Measurements from ENCODE around the gene WDR59.
"Not testable (repeated sequence)": the region's sequence is repeated elsewhere in the genome, so short reads cannot be mapped to it uniquely, and the experiment has no call there.

The WDR59 gene, protein sequence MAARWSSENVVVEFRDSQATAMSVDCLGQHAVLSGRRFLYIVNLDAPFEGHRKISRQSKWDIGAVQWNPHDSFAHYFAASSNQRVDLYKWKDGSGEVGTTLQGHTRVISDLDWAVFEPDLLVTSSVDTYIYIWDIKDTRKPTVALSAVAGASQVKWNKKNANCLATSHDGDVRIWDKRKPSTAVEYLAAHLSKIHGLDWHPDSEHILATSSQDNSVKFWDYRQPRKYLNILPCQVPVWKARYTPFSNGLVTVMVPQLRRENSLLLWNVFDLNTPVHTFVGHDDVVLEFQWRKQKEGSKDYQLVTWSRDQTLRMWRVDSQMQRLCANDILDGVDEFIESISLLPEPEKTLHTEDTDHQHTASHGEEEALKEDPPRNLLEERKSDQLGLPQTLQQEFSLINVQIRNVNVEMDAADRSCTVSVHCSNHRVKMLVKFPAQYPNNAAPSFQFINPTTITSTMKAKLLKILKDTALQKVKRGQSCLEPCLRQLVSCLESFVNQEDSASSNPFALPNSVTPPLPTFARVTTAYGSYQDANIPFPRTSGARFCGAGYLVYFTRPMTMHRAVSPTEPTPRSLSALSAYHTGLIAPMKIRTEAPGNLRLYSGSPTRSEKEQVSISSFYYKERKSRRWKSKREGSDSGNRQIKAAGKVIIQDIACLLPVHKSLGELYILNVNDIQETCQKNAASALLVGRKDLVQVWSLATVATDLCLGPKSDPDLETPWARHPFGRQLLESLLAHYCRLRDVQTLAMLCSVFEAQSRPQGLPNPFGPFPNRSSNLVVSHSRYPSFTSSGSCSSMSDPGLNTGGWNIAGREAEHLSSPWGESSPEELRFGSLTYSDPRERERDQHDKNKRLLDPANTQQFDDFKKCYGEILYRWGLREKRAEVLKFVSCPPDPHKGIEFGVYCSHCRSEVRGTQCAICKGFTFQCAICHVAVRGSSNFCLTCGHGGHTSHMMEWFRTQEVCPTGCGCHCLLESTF

DNA sequence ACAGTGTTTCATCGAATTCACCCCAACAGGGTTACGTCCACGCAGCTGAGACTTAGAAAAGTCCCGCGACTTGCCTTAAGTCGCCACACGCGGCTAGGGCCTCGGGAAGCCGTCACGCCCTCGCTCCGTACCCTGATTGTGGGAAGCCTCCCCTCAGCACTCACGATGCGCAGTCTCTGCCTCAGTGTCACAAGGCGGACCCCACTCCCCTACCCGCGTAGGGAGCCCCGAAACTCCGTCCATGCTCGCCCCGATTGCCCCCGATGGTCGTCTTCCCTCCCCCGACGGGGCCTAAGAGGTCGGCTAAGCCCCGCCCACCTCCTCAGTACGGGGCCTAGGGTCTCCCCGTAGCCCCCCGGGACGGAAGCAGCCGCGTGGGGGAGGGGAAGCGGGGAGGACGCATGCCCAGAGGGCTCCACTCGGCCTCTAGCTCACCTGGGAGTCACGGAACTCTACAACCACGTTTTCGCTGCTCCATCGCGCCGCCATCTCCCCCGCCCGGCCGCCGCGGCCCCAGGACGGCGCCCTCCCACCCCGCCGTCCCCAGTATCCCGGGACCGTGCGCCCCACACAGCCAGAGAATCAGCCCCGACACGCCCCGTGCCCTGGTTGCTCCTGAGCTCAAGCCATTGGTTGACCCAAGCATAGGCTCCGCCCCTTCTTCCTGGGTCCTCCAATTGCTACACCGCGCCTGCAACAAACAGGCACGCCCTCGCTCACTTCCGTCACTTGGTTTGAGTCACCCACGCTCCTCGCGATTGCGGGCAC, at the start of gene WDR59:
WDR59 (minus strand) TSS at position 595 of the 768 bp plus-strand sequence; CDS start at position 489, 106 bp downstream.
- DNase-seq (ENCODE audit: low spot score) = peak; percentile 100

DNA sequence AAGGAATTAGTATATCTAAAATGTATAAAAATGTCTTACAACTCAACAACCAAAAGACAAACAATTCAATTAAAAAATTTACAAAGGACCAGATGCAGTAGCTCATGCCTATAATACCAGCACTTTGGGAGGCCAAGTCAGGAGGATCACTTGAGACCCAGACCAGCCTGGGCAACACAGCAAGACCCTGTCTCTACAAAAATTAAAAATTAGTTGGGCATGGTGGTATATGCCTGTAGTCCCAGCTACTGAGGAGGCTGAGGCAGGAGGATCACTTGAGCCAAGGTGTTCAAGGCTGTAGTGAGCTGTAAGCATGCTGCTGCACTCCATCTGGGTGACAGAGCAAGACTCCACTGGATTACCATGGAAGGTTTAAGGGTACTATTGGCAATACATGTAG, 47.7 kb upstream of the WDR59 start:
- DNase-seq (ENCODE audit: low spot score) = no peak

DNA sequence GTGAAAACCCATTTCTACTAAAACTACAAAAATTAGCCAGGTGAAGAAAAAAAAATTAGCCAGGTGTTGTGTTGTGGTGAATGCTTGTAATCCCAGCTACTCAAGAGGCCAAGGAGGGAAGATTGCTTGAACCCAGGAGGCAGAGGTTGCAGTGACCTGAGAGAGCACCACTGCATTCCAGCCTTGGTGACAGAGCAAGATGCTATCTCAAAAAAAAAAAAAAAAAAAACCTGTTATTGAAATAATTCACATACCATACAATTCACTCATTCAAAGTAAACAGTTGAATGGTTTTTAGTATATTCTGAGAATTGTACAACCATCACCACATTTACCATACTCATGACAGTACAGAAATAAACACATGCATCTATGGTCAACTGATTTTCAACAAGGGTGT, 44.9 kb upstream of the WDR59 start:
- no peak for DNase-seq (ENCODE audit: low spot score)

DNA sequence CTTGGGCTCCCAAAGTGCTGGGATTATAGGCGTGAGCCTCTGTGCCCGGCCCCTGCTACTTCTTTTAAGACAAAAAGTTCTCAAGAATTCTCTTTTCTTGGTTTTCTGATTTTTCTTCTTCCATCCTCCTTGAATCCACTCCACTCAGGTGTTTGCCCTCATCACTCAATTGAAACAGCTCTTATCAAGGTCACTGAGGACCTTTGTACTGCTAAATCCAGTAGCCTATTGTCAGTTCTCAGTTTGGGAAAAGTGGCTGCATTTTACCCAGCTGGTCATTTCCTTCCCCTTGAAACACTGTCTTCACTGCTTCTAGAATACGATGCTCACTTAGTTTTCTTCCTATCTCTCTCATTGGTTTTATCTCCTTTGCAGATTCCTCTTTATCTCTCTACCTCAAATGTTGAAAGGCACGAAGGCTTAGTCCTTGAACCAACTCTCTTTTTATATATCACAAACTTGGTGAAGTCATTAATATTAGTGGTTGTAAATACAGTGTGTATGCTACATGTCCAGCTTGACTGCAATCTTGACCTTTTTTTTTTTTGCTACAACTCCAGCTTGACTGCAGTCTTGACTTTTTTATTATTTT, 43.7 kb upstream of the WDR59 start:
- DNase-seq (ENCODE audit: low spot score) = no peak

DNA sequence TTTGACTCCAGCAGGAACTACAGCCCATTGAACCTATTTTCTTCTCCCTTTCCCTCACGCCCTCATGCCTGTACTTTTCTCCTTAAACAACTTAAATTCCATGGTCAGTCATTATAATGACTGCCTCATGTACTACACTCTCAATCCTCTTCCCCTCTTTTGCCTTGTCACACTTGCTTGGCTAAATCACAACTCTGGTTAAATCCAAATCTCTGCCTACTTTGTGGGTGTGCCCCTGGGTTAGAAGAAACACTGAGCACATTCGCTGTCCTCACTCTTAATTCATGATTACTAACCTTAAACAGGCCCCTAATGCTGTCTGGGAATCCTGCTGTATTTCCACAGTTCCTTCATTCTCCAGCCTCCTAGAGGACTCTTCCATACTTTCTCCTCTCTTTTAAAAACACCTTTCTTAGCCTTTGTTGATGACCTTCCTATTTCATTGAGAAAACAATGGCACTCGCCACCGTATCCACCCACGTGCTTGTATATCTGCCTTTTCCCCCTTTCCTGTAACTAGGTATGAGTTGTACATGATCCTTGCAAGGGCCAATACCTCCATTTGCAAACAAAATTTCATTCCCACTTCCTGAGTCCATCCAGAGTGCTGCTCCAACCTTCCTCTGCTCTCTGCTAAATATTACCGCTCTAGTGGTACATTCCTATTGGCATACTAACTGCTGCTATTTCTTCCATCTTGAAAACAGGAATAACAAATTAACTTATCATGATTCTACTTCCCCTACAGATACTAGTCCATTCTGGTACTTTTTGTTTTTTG, 42.8 kb upstream of the WDR59 start:
- no peak for DNase-seq (ENCODE audit: low spot score)

DNA sequence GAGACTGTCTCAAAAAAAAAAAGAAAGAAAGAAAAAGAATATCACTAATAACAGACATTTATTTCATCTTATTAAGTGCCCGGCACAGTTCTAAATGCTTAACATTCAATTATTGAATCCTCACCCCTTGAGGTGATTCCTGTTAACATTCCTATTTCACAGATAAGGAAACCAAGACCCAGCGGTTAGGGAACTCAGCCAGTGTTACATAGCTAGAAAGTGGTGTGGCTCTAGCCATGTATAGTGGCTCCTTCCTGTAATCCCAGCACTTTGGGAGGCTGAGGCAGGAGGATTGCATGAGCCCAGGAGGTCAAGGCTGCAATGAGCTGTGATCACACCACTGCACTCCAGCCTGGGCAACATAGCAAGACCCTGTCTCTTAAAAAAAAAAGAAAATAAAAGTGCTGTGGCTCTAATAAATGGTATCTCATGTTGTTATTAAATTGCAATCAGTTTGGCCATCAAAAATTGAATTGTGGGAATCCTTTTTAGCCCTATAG, 42.0 kb upstream of the WDR59 start:
- no peak for DNase-seq (ENCODE audit: low spot score)

DNA sequence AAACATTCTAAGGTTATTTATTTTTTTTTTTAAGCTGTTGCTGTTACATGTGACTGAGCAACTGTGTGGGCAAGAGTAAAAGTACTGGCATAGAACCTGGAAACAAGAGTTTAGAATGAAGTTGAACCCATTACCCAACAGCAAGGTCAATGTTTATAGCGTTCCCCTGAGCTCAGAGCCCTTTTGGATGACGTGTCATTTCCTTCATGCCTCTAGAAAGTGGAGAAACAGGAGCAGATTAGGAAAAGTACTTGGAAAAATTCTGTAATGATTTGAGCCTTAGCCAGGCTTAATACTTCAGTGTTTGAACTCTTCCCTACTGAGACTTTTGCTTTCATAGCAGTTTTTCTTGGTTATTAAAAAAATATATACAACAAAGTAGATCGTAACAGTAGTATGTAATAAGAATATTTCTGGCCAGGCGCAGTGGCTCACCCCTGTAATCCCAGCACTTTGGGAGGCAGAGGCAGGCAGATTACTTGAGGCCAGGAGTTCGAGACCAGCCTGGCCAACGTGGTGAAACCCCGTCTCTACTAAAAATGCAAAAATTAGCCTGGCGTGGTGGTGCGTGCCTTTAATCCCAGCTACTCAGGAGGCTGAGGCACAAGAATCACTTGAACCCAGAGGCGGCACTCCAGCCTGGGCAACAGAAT, 41.4 kb upstream of the WDR59 start:
- not testable (repeated sequence) for DNase-seq (ENCODE audit: low spot score)

DNA sequence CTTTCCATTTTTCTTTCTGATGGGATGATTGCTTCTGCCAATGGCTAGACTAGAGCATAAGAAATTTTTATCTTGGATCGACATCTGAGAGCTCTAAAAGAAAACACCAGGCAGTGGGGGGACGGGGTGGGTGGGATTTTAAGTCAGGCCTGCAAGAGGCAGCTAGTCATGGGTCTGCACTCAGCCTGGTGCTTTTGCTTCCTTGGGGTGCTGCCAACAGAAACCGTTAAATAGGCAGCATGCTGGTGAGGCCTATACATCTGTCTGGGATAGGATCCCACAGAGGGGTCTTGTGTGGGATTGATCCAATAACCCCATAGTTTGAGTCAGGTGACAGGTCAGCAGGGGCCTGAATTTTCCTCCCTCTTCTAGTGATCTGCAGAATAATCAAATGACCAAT, 40.8 kb upstream of the WDR59 start:
- DNase-seq (ENCODE audit: low spot score) = no peak

DNA sequence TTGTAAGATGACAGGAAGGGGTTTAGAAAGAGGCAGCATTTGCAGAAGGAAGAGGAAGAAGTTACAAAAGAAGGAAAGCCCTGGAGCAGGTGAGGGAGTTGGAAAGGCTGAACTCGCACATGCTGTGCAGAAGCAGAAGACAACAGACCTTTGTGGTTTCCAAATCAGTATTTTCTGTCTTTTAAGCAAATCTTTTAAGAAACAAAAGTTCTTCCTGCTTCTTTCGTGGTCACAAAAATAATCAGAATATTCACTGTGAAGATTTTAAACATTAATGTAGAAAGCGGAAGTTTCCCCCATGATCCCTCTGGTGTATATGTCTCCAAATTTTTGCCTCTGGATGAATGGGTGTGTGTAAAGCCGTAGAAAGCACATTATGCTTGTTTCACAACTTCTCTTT, 39.7 kb upstream of the WDR59 start:
- DNase-seq (ENCODE audit: low spot score) = no peak

DNA sequence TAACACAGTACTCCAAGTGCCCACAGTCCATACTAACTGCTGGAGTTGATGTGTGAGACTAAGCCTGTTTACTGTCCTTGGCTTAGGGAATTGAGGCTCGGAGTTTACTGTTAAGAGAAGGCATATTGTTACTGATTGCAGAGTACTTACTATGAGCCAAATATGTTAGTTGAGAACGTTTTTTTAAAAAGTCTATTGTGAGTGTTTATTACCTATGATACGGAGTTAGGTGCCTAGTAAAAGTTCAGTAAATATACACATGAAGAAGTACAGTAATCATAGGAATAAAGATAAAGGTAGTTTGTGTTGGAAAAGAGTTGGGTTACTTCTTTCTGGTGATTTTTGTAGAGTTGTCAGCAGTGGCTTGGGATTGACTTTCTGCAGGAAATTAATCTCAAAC, 39.3 kb upstream of the WDR59 start:
- DNase-seq (ENCODE audit: low spot score) = no peak

DNA sequence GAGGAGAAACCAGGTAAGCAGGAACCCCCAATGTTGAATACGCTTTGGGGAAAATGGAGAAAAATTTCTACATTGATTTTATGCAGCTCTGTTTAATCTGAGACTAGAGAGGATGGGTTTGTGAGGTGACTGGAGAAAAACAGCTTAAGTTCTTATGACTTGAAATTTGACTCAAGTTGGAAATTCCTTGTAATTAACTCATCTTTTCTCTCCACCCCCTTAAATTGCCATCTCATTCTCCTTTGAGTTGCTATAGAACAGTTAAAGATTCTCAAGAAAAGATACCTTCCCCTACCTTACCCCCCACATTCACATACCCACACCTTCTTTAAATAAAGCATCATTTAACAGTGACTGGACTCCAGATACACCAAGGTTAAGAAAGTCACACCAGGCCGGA, 38.1 kb upstream of the WDR59 start:
- no peak for DNase-seq (ENCODE audit: low spot score)

DNA sequence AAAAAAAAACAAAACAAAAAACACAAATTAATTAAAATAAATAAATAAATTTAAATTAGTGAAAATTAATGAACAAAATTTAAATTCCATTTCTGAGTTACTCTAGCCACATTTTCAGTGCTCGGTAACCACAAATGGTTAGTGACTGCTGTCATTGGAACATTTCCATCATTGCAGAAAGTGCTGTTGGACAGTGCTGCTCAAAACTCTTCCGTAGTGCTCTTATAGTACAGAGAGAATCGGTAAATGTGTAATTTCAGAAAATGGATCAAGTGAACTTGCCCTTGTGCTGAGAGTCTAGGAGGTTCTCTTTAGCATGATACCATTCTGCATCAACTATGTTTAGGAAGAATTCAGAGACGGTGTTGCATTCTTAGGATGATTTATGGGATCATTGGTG, 37.6 kb upstream of the WDR59 start:
- DNase-seq (ENCODE audit: low spot score) = no peak

DNA sequence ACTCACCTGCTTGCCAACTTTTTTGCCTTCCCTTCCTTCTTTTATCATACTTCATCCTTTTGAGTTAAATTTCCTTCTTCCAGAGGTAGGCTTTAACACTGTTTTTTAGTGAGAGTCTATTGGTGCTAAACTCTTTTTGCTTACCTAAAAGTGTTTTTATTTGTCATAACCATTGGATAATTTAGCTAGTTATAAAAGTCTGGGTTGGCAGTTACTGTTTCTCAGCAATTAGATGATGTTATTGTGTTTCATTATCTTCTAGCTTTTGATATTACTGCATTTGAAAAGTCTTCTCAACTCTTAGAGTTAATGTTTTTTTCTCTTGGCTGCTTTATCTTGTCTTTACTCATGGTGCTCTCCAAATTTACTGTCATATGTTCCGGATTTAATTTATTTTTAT, 36.5 kb upstream of the WDR59 start:
- no peak for DNase-seq (ENCODE audit: low spot score)

DNA sequence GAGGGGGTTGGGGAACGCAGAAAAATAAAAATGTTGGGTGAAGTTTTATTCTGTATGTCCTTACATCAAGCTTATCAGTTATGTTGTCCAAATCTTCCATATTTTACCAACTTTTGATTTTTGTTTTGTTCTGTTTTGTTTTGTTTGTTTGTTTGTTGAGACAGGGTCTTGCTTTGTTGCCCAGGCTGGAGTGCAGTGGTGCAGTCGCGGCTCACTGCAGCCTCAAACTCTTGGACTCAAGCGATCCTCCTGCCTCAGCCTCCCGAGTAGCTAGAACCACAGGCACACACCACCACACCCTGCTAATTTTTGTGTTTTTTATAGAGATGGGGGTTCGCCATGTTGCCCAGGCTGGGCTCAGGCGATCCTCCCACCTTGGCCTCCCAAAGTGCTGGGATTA, 34.7 kb upstream of the WDR59 start:
- no peak for DNase-seq (ENCODE audit: low spot score)

DNA sequence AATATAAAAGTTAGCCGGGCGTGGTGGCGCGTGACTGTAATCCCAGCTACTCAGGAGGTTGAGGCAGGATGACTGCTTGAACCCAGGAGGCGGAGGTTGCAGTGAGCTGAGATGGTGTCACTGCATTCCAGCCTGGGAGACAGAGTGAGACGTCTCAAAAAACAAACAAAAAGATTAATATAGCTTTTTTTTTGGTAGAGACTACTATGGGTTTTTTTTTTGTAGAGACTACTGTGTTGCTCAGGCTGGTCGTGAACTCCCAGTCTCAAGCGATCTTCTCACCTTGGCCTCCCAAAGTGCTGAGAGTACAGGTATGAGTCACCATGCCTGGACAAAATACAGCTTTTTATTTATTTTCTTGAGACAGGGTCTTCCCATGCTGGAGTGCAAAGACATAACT, 34.1 kb upstream of the WDR59 start:
- DNase-seq (ENCODE audit: low spot score) = no peak

DNA sequence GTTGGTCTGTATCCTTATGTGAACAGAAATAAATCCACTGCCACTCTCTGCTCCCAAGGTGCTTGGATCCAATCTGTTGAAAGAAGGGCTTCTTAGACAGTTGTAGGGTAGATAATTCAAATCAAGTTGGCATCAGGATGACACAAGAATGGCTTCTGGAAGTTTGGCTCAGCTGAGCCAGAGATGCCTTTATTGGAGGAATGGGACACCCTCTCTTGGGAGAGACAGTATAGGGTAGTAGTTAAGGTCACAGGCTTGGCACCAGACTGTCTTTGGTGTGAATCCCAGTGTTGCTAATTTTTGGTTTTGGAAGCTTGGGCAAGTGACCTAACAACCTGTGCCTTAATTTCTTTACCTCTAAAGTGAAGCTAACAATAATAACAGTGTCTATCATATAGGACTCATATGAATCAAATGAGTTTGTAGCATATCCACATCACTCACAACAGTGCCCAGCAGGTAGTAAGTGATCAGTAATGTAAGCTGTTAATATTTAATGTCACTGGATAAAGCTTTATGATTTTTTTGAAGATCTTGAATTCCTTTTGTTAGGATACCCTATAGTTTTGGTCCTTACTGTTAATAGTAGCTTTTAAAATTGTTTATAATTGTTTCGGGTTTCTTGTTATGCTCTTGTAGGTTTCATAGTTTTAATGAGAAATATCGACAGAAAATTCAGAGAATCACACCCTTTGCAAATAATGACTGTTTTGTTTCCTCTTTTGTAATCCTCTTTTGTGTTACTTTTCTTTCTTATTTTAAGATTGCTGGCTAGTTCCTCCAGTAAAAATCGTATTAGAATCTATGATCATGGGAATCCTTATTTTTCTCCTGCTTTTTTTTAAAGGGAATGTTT, 33.0 kb upstream of the WDR59 start:
- DNase-seq (ENCODE audit: low spot score) = no peak

DNA sequence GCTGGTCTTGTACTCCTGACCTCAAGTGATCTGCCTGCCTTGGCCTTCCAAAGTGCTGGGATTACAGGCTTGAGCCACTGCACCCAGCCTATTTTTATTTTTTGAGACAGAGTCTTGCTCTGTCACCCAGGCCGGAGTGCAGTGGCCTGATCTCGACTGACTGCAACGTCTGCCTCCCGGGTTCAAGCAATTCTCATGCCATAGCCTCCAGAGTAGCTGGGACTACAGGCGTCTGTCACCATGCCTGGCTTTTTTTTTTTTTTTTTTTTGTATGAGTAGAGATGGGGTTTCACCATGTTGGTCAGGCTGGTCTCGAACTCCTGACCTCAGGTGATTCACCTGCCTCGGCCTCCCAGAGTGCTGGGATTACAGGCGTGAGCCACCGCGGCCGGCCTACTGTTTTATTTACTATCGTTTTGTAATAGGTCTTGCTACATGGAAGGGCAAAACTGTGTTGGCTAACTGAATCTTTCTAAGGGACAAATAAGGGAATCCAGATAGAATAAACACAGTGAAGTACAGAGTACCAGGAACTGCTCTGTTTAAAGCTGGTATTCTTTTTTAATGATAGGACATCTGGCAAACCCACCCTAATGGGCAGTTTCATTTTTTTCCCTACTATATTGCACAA, 31.6 kb upstream of the WDR59 start:
- DNase-seq (ENCODE audit: low spot score) = not testable (repeated sequence)

DNA sequence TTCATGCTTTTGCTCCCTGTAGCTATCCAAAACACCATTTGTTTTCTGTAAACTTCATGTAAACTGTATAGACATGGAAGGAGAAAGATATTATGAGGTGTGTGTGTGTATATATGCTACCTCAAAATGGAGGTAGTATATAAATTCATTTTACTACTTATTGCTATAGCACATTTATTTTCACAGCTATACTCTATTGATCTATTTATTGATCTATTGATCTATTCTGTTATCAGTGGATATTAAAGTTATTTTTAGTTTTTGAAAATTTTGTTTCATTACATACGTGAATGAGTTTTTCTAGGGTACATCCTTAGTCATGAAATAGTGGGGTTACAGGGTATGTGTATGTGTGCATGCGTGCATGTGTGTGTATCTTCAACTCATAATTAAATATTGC, 29.4 kb upstream of the WDR59 start:
- no peak for DNase-seq (ENCODE audit: low spot score)

DNA sequence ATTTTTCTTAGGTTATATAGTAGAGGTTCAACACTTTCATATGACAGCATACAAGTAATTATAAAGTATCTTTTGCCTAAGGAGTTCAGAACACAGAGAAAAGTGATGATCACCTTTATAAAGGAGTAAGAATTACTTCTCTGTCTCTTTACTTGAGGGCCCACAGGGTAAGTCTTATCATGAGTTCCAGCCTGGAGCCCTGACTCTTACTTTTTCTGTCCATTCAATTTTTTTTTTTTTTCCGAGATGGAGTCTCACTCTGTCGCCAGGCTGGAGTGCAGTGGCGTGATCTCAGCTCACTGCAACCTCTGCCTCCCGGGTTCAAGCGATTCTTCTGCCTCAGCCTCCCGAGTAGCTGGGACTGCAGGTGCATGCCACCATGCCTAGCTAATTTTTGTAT, 28.2 kb upstream of the WDR59 start:
- not testable (repeated sequence) for DNase-seq (ENCODE audit: low spot score)

Measured in RKO (cell line).